Activated naive CD4-positive, alpha-beta T cell treated with anti-CD3 and anti-CD28 coated beads, Interleukin-2, amount 50 U/mL, for 16 hours (primary cell): ENCODE data around the gene TACC2.

Source experiments
- DNase-seq: peaks from one replicate; pipeline ENCODE4 v3.0.0-alpha.2; 2020

The TACC2 gene

DNA sequence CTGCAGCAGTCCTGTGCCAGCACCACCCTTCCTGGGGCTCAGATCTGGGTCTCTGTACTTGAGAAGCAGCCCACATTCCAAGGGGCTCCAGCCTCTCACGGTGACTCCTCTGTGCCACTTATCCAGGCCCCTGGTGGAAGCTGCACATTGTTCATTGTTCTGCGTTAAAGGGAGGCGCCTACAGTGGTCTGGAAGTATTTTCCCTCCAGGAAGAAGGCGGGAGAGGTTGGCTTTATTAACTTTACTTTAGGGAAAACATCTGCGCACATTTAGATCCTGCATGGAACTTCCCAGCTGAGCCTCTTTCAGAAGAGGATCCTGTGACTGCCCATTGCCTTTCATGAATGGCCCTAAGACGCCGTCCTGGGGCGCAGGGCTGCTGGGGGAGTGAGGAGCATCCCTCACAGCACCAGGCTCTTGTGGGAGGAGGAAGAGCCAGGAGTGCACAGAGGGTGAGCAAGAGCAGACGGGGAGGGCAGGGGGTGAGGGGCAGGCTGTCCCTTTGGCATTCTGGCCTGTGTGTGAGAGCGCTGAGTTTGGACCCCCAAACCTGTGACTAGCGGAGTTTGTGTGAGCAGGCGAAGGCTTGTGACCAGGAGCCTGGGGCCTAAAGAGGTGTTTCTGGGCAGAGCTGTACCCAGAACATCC, 183.5 kb downstream of the TACC2 start:
- no peak for DNase-seq

DNA sequence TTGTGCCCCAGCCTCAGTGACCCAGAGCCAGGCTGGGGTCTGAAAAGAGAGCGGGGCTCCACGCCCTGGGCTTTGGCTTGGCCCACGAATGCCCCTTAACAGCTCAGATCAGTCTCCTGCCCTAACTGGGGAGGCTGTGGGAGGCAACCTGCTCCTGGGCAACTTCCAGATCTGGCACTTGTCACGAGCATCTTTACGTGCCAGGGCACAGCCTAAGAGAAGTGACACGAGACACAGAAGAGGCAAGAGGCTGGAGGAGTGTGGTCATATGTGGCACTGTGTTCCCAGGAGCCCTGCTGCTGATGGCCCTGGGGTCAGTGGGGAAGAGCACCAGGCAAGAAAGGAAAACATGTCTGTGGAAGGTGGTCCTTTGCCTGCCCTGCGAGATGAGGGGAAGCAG, 184.4 kb downstream of the TACC2 start:
- DNase-seq = no peak

DNA sequence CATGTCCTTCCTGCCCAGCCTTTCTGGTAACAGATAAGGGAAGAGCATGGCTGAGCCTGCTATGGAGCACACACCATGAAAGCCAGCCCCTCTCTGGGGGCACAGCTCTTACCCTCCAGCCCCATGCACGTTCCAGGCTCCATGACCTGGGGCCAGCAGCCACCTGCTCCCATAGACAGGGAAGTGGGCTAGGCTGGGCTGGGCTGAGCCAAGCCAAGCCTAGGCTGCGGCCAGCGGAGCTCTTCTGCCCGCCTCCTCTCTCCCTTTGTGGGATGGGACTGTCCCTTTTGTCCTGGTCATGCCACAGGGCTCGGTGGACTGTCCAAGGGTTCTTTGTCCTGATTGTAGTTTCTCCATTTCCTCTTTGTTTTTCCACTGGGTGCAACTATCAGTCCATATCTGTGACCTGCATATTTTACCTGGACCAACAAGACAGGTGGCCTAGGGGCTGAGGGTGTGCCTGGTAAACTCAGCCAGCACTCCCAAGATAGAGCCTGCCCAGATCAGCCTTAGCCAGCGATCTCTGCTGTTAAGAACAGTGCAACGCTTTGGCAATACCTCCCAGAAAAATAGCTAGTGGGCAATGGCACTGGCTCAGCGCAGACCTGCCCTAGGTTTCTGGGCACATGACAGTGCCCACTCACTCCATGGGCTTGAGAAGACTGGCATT, 184.9 kb downstream of the TACC2 start:
- no peak for DNase-seq

DNA sequence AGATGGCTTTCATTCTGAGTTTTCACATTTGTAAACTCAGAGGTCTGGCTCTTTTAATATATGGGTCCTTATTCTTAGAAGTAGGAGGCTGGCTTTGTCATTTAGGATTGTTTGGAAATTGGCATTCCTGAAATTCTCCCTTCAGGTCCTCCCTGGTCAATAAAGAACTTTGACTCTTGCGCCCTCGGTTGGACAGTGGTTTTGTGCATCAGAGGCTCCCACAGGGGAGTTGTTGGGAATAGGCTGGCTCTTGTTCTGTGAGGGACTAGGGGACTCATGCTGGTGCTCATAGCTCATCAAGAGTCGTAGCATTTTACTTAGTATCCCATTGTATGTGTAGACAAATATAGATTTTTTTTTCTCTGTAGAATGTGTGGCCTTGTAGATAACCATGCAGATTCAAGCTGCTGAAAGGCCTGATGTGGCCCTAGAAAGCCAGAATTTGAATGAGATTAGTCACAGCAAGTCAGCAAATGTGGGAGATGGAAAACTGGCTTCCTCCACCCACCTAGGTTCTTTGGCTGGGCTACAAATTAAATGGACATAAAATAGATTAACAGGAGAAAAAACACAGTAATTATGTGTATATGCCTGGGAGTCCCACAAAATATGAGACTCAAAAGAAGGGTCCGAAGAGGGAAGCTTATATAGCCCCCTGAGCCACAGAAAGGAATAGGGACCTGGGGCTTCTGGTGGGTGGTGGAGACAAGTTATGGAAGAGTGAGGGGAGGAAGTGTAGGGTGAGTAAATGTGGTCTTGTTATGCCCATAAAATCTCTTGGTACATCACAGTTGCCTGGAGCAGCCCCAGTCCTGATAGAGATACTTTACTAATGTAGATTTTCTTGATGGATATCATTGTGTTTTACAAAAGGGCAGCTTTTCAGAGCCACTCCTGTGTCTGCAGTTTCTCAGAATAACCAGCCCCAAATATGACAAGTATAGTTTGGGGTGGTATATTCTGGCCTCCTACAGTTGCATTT, 187.6 kb downstream of the TACC2 start:
- DNase-seq = no peak

DNA sequence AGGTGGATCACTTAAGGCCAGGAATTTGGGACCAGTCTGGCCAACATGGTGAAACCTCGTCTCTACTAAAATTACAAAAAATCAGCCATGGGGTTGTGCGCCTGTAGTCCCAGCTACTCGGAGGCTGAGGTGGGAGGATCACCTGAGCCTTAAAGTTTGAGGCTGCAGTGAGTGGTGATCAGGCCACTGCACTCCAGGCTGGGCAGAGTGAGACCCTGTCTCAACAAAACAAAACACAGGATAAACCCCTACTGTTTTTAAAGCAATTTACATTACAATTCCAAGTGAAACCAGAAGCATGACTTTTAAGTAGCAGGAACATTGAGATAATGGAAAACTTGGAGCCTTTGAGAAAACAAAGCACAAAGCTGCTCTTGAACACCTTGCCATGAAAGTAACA, 189.7 kb downstream of the TACC2 start:
- DNase-seq = no peak

DNA sequence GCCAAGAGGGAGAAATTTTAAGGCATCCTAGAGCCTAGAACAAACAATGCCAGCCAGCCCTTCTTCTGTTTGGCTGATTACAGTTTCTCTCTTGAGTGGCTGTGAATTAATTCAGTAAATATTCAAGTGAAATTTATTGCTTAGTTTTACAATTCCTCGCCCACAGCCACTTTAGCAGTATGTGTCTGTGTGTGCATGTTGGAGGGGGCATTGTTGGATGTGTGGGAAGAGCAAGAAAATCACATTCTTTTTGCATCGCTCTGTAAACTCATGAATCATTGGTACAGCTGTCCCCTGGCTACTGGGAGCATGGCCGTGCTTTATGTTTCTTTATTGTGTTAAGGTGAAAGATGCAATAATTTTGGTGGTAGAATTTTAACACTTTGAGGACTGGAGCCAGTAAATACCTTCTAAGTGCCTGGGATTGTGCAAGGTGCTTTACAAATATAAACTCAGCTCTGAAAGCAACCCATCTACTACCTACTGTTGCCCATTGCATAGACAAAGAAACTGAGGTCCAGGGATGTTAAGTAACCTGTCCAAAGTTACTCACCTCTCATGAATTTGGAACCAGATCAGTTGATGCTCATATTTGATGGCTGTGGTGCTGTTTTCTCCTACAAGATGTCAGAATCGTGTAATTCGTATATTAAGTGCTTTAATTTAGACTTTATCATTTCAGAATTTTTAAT, 192.2 kb downstream of the TACC2 start:
- DNase-seq = no peak

DNA sequence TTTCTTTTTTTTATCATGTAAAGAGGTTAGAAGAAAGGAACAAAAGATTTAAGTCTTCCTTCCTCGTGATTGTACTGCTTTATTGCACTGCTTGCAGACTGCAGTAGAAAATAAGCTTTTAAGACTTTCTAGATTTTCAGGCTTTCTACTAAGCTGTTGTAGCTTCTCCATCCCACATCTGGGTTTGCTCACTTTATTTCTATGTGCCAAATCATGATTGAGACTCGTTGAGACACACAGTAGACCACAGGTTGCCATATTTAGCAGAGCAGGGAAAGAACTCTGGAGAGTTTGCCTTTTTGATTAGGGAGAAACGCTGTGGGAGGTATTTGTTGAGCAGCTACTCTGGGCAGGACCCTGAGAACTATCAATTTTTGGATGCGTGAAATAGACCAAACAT, 192.9 kb downstream of the TACC2 start:
- DNase-seq = no peak

DNA sequence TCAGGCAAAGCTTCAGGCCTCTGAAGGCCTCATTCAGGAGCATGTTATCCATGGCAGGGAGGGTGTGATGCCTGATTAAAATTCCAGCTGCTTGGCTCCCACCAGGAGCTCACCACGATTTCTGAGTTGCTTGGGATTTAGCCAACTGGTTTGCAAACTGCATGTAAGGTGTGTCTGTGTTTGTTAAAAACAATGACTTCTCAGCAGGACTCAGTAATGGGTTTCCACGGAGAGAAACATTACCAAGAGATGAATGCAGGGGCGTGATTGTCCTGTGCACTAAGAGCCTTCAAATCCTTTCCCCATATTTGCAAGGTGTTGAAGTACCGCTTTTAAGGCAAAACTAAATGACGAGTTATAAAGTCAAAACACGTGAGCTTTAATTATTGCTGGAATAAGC, 193.3 kb downstream of the TACC2 start:
- DNase-seq = no peak

DNA sequence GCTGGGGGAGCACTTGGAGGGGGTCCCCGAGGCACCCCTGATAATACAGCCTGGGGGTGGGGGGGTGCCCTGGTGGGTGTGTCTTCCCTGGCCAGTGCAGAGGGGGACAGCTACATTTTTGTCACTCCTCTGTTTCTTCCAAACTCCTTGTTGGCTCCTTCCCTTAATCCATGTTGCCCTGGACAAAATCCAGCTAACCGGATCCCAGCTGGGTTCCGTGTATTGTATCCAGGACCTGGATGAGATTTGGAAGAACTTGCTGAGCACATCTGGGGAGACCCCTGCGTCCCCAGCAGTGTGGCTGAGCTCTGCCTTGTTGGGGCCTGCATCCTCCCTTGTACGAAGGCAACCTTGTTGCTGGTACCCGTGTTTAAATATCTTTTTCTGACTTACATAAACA, 195.3 kb downstream of the TACC2 start:
- no peak for DNase-seq

DNA sequence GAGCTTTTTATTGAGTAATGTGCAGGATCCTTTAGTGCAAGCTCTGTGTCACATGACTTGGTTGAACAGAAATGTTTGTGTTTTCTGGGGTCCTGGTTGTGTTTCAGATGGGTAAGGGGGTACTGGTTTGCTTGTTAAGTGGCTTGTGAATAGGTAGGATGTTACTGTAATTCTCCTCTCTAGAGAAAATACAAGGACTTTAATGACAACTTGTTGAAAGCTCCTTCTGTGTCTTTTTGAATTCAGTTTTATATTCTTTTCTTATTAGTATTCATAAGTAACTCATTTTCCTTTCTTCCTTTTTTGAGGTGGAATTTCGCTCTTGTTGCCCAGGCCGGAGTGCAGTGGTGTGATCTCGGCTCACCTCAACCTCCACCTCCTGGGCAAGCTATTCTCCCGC, 196.7 kb downstream of the TACC2 start:
- no peak for DNase-seq

DNA sequence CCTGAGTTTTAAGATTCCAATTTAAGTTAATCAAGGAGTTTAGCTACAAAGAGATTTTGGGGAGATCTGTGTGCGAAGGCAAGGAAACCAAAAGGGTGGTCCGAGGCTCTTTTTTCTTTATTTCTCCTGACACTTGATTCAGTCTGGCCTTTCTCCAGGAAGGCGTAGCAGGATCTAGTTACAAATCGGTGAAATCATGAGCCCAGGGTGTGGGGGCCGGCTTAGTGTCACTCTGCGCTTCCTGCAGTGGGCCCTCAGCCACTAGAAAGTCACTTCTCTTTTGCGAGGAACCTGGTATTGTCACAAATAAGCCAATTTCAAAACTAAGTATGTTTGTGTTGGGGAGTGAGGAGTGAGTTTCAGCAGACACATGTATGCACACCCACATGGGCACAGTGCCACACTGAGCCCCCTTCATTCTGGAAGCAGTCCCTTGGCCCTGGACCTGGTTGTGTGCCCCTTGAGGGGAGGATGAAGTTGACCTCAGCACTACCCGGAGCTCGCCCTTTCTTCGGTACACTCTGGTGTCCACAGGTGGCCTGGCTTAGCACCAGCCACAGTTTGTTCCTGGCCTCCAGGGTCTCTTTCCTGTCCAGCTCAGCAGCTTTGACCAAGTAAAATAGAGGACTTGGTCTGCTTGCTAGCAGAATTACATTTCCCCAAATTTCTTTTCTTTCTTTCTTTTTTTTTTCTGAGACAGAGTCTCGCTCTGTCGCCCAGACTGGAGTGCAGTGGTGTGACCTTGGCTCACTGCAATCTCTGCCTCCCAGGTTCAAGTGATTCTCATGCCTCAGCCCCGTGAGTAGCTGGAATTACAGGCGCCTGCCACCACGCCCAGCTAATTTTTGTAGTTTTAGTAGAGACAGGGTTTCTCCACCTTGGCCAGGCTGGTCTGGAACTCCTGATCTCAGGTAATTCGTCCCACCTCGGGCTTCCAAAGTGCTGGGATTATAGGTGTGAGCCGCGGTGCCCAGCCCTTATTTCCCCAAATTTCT, 198.2 kb downstream of the TACC2 start:
- DNase-seq = no peak

DNA sequence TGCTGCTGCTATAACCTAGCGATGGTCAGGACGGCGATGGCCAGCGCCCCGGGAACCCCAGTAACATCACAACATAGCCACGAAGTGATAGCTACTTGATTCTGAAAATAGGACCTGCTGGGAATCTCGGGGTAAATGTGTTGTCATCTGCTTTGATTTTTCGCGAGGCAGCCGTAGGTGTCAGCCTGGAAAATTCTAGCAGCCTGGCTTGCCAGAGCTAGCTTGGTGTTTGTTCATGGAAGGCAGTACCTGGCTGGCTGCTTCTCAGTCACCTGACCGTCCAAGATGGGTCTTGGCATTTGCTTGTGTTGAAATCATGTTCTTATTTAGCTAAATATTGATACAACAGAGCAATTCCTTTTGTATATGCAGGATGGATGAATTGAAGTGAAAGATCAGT, 199.7 kb downstream of the TACC2 start:
- no peak for DNase-seq

DNA sequence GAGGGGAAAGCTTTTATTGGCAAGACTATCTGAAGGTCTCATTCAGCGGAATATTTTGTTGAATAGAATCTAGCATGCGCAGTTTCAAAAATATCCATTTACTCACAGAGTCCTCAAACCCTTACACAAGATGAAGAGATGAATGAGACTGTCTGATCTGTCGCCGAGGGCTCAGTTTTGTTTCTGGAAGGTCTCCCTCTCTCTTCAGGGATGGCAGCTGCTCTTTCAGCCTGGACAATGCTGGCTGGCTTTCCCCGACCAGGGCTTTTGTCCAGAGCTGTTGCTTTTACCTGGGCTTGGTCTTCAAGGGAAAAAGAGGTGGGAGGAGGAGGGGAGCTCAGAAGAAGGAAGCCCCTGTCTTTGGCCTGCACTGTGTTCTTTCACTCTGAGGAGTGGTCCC, 200.2 kb downstream of the TACC2 start:
- DNase-seq = no peak

DNA sequence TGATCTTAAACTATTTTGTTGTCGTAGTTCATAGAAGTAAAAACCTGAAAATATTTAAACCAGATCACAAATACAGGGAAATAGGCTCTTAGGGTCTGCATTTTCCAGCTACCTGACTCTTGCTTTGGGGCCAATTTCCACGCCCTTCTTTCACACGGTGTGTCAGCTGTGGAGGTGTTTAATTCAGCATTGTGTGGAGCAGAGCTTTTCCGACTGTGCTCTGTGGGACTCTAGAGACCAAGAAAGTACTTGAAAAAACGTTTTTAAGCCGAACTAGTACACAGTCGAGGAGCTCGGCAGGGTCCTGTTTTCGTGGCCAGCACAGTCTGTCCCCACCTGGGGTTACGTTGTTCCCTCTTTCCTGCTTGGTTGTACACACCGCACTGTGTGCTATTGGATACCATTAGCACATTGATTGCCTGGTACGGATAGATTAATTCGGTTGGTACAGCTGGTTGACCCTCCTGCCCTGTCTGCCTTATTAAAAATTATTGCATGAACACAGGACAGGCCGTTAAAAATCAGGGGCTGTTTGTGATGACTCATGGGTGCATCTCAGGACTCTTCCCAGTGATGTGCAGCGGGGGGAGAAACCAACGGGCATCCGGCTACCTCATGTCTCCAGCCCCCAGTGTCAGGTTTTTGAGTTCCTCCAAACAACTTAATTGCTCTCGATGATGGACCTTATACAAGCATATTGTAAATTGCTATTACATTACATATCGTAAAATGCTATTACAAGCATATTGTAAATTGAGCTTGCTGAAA, 201.4 kb downstream of the TACC2 start:
- no peak for DNase-seq

DNA sequence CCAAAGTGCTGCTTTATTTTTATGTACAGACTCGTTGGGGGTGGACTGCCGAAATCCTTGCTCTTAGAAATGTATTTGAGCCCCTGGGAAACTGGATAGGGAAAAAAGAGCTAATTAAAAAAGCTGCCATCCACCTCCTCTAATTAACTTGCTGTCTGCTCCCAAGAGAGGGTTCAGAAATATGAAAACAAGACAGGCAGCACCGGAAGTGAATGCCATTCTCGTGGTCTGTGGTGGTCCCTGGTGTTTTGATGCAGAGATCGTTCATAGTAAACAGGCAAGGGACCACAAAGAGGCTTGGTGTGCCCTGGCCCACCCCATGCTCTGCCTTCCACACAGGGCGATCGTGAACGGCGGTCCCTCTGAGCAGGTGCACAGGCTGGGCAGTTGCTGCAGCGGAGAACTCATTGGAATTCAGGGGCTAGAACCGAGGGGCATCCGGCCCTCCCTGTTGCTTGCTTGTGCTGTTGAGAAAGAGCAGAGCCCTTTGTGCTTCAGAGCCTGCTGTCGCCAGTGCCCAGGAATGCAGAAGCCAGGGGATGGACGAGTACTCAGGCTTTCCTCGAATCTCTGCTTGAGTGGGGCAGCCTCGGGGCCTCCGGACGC, 203.1 kb downstream of the TACC2 start:
- DNase-seq = no peak

DNA sequence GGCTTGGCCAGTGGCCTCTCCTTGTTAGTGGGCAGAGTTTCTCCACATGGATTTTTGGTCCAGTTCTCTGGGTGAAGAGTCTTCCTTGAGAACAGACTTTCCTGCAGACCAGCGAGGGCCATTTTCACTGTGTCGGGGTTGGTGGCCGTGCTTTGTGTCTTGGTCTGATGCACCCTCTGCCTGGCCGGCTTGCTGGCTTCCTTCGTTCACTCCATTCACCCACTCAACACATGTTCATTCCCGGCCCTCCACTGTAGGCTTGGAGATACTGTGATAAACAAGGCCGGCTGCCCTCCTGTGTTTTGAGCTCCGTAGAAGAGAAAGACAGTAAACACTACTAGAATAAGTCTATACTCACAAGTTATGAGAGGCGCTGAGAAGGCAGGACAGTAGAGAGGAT, 205.3 kb downstream of the TACC2 start:
- DNase-seq = no peak

DNA sequence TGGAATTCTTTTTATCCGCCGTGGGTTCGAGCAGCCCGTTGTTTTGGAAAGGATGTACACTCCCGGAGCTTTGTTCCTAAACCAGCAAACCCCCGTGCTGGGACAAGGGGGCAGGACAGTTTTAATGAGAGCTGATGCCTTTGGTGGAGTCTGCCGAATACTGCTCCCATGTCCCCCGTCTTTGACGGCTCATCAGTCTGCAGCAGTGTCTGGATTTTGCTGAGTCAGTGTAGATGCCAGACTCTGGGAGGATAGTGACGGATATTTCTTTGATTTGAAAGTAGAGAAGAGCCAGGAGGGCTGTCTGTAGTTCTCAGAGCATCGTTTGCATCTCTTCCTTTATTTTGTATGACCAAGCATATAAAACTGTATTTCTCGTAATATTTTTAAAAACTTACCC, 207.3 kb downstream of the TACC2 start:
- no peak for DNase-seq

DNA sequence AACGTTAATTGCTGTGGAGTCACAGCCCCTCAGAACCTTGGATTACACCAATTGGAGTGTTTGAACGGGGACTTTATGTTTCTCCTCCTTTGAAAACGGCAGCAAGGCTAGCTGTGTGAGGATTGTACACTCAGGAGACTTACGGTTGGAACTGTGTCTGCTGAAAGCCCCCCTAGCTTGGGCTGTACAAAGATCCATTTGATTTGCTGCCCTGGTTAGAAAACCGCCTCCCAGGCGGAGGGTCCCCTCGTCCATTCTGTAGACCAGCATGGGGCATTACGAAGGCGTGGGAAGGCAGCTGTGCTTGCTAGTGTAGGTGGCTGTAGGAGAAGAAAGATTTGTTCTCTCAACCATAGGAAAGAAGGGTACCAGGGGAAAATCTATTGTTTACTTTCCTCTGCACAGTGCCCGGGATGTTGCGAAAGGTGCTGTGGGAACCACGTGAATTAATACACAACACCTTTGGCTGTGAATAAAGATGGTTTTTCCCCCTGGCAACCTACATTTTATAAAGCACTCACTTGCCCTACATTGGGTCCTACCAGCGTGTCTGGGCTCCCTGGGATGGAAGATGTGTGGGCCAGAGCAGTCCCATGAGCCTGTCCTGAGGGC, 208.8 kb downstream of the TACC2 start:
- DNase-seq = no peak

DNA sequence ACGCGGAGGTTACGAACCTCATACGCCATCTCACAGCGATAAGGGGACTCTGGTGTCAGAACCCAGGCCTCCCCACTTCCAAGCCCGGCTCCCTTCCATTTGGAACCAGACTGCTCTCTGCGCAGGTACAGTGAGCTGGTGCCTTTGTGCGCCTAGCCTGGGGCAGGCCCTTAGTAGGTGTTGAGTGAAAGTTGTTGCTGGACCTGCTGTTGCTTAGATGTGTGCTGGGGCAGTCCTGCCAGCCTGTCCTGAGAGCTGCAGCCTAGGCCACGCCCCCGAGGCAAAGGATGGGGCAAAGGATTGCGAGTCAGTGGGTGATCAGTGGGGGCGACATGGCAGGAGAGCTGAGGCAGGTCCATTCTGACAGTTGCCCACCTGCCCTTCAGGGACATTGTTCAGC, 209.7 kb downstream of the TACC2 start:
- no peak for DNase-seq

DNA sequence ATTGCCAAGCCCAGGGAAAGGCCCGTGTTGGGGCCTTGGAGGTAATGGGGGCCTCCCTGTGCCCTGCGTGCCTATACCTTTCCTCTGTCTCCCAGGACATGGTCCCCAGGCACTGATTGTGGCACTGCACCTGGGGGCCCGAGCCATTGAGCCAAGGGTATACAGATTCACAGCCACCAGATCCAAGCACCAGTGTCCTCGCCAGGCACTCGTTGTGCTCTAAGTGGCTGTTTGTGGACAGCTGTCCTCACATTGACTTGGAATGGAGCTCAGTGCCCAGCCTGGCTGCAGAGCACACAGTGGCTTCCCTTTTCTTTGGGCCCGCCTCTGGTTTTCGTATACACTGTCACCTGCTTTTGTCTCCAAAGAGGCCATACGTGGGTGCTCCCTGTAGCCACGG, 210.1 kb downstream of the TACC2 start:
- DNase-seq = no peak
